ENCODE data around the gene KCTD13.

- TF ChIP-seq CTCF (IDR thresholded peaks at IDR 0.05; ENCODE audit: low read length) (no peak), EZH2phosphoT487 (IDR thresholded peaks at IDR 0.05; ENCODE audit: low read length) (no peak)
Measured at GRCh38 chr16:29922326-29922725, 3.7 kb downstream of the KCTD13 start.

Measured in MM.1S (cell line).